ENCODE measurements around the gene NHS.

NHS gene

GRCh38 chrX:17456526-17456925 lies 81.5 kb downstream of the NHS start:
- no peak for DNase-seq

DNA sequence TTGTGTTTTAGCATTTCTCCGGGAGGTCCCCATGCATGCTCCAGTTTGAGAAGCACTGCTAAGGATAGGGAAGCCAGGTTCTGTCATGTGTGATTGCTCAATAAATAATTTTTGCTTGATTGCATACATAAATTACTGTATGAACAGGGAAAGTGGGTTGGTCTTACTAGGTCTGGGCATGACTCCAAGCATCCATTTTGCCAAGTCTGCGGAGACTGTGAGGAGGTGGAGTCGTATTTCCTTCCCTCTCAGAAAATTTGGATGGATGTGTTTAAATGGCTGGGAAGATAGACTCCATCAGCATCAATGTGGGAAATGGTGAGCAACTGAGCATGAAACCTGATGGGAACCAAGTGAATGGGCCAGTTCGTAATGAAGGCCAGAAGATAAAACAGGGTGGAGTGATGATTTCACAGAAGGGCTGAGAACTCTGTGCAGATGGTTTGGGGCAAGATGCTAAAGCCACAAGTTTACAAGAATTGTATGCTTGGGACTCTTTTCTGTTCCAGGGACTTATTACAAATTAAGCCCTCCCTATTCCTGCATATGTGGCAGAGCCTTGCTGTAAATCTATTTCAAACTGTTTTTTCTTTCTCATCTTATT lies 84.1 kb downstream of the NHS start:
- DNase-seq, result no peak

DNA sequence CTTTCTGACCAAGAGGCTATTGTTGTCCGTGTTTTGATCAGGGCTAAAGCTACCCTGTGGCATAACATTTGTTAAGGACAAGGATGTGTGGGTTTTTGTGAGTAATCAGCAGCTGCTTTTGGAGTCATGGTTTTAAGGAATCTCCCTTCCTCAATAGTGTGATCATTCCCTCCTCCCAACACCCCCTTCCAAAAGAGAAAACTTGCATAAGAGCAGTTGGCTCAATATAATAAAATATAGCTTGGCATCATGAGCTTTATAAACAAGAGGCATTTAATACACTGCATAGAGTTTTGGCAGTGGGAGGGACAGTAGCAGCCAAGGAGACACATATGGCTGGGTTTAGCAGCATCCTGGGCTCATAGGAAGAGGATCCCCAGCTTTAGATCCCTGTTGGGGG lies 84.7 kb downstream of the NHS start:
- no peak for DNase-seq

DNA sequence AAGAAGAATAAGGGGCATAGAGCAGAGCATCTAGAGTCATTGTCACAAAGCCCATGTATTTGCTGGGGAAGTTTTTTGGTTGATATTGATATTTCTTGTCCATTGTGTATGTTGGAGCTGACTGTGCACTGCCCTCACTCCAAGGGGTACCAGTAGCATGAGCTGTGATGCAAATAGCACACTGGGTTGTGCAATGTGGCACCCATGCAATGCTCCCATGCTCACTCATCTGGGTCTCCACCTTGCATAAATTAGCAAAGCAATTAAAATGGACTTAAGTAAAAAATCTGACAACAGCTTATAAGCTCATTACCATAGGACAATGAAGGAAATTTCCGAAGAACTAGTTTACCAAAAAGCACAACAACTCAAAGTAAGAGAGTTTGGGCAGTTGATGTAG lies 87.9 kb downstream of the NHS start:
- no peak for DNase-seq

GRCh38 chrX:17464194-17464593 lies 89.2 kb downstream of the NHS start:
- DNase-seq, result no peak

DNA sequence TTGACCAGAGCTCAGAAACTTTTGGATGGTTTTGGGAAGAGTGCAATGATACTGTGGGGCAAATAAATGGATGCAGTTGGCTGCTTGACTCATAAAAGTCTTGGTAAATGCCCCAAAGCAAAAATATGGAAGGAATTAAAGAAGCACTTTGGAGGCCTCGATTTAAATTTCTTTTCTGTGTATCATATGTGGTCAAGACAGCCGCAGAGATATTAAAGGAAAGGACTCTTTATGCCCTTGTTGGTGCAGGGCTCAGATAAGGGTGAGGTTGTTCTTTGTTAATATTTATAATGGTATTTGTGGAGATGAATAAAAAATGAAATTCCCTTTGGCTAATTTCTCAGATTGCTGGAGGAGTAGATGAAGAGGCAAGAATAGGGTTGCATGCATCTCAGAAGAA lies 90.2 kb downstream of the NHS start:
- DNase-seq, result no peak

DNA sequence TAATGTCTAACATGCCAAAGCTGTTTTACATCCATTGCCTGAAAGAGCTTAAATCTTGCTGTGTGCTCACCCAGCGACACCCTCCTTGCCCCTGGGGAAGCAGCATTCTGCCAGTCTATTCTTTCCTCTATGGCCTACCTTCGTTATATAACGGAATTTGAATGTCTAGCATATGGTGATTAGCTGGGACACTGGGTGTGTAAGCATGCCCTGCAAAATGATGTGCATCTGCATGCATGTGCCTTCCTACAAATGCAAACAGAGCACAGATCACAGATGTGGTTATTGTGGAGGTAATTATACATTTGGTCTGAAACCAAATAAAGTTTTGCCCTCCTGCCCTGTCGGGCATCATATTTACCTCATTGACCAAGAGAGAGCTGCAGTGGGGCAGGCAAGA lies 90.8 kb downstream of the NHS start:
- no peak for DNase-seq

DNA sequence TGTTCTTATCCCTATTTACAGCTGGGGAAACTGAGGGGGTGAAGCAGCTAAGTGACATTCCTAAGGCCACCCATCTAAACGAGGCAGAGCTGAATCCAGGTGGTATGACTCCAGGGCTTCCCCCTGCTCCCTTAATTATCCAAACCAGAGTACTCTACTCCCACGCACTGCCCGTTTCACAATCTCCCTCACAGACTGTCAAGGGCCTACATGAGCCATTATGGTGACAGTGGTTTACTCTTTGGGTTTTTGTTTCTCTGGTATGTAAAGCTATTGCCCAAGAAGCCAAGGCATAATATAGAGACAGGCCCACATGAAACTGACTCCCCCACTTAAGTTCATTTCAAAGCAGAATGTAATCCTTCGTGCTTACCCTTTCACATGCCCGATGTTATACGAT lies 95.1 kb downstream of the NHS start:
- DNase-seq, result no peak

- DNase-seq, result no peak
These were observed 96.1 kb downstream of the NHS start for GRCh38 chrX:17471121-17471520.

GRCh38 chrX:17471861-17472260 lies 96.9 kb downstream of the NHS start:
- DNase-seq, result no peak

- no peak for DNase-seq
These were observed 97.4 kb downstream of the NHS start for GRCh38 chrX:17472424-17472823.

GRCh38 chrX:17473021-17473420 lies 98.0 kb downstream of the NHS start:
- DNase-seq, result no peak

GRCh38 chrX:17474892-17475291 lies 99.9 kb downstream of the NHS start:
- DNase-seq, result no peak

DNA sequence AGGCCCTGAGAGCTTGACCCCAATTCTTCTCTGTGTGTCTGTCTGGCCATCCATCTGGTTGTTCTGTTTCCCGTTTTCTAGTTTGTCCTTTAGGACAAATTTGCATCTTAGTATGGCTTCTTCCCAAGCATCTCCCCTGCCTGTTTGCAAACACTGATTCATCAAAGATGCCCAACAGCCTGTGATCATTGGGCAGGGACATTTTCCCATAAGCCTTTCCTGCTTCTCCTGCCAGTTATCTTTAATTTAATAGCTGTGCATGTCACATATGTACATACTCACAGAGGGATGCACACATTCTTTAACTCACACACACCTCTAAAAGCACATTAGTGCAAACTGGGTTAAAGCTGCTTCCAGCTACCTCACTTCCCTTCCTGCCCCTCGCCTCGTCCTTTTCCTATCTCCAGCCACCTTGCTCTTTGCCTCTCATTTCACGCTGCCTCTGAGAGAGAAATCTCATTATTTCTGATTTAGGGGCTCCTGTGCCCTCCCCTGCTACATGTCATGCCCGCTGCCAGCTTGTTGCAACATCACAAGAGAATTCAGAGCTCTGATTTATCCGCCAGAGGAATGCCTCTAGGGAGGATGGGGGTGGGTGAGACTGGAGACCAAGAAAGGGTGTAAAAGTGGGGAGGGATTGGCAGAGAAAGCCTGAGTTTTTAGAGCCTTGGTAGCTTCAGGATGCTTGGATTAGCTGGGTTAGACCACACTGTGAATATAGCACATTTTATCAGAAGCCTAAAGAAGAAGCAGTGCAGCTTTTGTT lies 100.6 kb downstream of the NHS start:
- DNase-seq, result no peak

DNA sequence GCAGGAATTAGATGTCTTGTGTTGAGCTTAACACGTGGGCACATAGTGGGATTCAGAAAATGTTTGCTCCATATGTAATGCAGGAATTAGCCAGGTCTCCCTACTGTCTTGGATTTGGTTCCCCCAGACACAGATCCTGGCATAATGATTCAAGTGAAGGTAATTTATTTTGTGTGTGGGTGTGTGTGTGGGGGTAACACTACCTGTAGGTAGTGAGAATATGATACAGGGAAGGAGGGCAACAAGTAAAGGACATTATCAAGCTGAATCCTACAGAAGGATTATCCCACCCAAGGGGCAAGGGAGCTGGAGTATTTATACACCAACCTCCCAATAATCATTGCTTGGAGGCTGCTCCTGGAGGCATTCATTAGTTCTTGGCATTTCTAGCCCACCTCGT lies 101.4 kb downstream of the NHS start:
- DNase-seq, result no peak

DNA sequence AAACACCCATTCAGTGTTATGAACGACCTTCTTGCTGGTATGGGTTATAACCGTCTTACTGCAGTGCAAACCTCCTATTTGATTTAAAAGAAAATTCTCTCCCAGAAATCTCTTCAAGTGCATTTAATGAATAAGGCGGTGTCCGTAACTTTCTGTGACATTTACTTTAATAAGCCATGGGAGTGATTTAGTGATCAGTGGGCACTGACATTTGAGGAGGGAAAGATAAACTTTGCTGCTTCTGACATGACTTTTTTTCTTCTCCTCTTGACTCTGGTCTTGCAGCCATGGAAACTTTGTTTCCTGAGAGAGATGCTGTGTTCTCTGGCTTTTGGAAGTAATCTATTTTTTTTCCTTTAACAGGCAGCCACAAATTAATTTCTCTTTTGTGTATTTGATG lies 106.1 kb downstream of the NHS start:
- no peak for DNase-seq

GRCh38 chrX:17484592-17484991 lies 109.6 kb downstream of the NHS start:
- DNase-seq, result no peak

DNA sequence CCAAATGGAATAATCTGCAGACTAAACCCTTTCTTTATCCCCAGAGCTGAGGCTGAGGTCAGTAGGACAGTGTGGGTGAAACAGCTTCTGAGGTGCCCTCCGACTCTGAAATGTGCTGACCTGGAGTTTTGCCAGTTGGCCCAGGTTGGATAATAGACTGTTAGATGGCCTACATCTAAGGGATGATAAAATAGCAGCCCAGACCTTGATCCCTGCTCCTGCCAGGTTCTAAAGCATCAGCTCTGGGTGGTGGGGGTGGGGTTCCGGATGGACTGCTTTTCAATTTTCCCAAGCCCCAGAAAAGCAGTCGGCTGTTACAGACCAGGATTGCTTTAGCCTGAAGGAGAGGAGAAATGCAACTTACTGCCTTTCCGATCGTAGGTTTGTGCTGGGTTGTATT lies 110.4 kb downstream of the NHS start:
- DNase-seq, result no peak

DNA sequence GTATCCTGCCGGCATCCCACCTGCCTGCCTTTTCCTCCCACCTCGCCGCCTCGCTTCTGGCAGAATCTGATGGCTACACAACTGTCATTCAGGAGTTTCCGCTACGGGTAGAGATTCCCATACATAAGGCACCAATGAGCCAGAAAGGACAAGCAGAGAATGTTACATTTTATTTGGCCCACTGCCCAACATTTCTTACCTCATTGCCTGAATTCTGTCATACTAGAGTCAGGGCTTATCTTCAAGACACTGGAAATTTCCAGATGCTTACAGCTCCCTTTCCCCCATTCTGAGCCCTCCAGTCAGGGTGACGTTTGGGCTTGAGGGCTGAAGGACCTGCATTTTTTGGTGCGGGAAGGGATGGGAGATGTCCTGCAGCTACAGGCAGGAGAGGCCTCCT lies 113.0 kb downstream of the NHS start:
- DNase-seq, result no peak

DNA sequence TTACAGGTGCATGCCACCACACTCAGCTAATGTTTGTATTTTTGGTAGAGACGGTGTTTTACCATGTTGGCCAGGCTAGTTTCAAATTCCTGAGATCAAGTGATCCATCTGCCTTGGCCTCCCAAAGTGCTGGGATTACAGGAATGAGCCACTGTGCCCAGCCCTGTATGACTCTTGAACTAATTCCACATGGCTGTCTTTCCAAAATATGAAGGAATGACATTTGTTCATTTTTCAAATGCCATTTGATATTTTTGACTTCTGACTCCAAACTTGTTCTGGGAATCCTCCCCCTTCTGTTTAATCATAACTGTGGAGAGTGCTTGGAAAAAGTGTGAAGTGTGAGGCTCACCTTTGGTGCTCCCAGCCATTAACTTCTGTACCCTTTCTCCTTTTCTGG lies 119.2 kb downstream of the NHS start:
- no peak for DNase-seq

- DNase-seq, result no peak
These were observed 120.1 kb downstream of the NHS start for GRCh38 chrX:17495052-17495451.

GRCh38 chrX:17496407-17496806 lies 121.4 kb downstream of the NHS start:
- DNase-seq, result no peak

DNA sequence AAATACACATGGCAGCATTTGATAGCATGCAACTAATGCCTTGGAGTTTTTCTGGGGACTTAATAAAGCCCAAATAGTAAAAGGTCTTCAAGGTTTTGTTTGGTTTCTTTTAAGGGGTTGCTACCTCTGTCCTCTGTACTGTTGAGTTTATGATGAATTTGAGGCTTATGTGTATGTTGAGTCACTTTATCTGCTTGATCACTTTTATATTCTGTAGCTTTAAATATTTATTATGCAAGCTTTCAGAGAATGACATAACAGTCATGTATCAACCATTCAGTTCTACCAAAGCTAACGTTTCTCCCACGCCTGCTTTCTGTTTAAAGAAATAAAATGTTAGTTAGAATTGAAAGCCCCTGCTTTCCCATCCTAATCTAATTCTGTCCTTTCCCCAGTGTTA lies 122.2 kb downstream of the NHS start:
- no peak for DNase-seq

DNA sequence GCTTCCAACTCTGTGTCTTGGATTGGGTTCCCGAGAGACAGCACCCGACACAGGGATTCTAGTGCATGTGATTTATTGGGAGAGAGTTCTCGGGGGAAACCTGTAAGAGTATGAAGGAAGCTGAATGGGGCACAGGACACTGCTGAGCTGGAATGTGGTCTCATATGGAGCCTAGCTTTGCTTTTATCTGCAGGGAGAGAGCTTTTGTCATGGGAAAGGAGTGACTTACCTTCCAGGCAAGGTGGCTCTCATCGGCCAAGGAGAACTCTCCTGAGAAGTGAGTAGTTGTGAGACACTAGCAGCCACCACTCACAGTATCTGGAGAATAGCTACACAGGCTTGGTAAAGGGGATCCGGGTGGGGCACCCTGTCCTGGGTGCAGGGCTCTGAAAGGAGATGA lies 124.5 kb downstream of the NHS start:
- no peak for DNase-seq

DNA sequence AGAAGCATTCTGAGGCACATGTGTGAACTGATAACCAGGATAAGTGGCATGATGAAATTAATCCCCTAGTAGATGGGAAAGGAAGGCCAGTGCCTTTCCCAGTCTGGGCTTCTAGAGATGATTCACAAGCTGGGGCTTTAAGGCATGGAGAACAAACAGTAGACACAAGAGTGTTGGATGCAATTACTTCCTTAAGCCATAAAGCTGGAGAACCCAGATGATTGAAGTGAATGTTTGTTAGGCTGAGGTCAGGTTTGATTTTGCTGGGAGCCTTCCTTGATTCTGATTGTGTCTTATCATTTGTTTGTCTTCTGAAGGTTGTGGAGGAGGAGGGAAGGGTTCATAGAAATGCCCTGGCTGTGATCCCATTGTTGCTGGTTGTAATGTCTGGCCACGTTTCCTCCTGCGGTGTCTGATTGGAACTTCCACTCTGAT lies 125.2 kb downstream of the NHS start:
- DNase-seq, result no peak

Measured in activated CD4-positive, alpha-beta T cell treated with anti-CD3 and anti-CD28 coated beads for 48 hours (primary cell).